NCI-H526 (cell line): ENCODE results near the gene PRSS12.

Source experiments
- DNase-seq, 2 experiments: peaks; one replicate each; lab custom pipeline; 2025; lab: John Stamatoyannopoulos, UW

Gene PRSS12

DNA sequence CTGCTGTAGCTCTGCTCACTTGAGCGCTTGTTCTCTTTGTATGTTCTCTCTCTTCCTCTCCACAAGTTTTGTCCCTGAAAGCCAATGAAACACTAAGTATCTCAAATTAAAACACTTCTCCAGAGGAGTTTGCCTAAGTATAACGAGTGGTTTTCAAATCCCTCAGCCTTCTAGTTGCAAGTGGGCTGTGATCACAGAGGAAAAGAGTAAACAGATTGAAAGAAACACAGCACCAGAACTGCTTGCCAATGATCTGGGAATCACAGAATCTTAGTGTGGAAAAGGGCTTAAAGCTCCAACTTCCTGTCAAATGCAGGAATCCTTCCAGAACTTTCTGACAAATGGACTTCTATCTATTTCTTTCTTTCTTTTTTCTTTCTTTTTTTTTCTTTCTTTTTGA is 4.8 kb upstream of the PRSS12 start:
- DNase-seq, result no peak

DNA sequence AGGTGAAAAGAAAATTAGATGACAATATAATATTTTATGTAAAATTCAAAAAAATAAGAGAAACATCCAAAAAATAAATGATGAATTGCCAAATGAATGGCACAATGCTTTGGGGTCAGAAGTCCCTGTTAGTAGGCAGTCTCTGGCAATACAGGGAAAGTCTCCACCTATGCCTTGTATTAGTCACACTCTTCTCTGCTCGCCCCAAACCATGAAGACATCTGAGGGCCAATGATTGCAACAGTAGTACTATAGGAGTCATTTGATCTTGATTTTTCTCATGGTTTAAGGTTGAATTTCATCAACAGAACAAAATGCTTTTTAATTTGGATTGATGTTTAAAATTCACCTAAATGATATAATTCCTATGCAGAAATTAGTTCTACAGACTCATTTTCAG is 3.9 kb upstream of the PRSS12 start:
- DNase-seq, result no peak

DNA sequence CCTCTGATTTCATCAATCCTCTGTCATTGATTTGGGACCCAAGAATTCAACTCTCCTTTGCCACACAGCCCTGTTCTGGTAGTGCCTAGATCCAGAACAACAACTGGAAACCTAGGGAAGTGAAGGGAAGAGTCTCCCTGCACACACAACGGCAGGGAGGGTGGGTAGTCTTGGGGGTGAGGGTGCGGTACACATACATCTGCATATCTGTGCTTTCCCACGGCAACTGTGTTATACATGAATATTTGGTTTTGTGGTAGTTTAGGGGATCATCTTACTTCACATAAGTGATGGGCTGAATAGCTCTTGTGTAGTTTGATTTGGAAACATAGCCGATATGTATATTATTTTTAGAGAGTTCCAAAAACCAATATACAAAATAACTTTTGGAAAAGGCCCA is 3.3 kb upstream of the PRSS12 start:
- no peak for DNase-seq

DNA sequence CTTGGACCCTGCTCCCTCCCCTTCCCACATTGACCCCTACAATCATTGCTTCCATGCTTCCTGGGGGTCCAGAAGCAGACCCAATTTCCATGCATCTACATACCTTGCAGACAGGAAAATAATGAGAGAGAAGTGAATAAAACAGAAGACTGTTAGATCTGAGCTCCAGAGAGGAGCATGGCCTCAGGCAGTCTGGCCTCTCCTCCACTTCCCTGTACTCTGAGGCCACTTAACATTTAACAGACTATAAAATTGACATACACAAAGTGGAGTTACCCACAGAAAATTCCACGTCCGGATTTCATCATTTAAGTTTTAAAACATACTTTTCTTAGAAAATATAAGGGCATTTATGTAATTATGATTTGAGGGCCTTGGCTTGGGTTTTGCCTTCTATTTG is 2.1 kb upstream of the PRSS12 start:
- DNase-seq, result no peak

DNA sequence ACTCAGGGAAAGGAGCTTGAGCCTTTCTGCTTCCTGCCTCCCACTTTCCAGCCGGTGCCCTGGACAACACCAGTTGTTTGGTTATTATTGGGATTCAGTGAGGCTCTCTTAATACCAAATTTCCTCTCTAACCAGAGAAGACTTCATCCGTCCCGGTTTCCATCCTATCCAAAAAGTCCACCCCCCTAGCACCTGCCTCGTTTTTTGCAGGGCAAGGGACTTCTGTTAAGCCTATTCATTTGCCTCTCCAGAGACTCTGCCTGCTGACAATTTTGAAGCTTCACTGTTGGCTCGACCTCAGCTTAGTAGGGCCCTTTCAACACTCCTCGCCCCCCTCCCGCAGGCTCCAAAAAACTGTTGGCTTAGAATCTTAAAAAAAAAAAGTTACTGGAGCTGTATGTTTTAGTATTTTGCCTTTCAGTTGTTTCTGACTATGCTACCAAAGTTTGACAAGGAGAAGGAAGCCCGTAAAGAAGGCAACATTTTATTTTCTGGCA is 779 bp upstream of the PRSS12 start:
- no peak for DNase-seq

DNA sequence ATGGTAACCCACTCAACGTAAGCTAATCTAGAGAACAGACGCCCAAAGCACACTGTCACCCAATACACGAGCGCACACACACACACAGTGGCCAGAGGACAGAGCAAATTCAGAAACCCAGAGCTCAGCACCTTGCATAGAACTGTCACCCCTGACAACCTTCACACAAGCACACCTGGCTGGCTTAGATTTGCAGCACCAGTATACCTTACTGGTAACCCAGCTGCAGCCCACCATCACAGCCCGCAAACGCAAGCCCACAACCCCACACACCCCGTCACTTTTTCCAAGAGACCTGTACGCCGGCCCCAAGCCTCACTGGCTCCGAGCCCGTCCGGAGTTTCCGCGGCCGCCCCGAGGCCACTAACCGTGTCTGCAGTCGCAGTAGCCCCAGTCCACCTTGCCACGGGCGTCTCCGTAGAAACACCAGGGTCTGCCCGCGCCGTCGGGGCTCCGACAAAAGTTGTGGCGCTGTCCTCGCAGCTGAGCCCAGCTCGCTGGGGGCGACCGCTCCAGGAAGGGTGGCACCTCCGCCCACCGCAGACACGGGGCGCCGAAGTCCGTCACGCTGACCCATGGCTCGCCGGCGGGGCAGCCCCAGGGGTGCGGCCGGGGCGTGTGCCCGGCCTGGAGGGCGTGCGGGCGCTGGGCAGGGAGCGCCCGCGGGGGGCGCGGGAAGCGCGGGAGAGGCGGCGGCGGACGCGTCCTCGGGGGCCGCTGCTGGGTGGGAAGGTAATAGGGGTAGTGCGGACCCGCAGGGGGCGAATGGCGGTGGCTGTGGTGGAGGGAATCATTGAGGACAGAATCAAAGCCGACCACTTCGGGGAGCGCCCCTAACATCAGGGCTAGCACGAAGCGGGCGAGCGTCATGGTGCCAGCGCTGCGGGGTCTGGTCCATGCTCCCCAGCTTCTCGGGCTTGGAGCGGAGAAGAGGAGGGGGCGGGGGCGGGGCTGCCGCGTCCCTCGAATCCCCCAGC is 664 bp downstream of the PRSS12 start:
- DNase-seq, result peak; percentile 33 to 67

DNA sequence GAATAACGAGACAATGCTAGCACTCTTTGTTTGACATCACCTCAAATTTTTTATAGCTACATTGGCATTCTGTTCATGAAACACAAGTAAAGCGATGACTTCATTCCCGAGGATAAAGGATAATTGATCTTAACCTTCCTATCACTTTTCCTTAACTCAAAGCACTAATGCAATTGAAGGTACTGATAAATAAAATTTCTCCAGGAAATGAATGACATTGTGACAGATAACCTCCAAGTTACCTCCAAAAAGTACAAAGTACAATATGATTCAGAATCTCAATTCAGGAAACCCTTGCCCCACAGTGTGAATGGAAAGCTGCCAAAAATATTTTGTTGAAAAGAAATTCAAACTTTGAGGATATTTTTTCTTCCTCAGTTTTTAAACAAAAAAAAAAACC is 1.8 kb downstream of the PRSS12 start:
- DNase-seq, result no peak

DNA sequence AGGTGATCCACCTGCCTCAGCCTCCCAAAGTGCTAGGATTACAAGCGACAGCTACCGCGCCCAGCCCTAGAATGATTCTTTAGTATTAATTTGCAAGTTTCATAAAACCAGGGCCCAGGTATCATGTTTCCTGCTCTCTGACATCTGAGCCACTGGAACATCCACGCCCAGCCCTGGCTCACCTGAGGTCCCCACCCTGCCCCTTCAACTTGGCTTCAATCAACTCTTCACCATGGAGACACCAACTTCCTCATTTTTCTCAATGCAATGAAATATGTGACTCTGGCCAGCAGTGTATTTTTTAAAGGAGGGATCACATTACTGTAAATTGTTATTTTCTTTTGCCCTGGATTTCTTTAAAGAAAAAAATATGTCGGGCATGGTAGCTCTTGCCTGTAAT is 3.9 kb downstream of the PRSS12 start:
- DNase-seq, result peak; percentile 9 to 62

DNA sequence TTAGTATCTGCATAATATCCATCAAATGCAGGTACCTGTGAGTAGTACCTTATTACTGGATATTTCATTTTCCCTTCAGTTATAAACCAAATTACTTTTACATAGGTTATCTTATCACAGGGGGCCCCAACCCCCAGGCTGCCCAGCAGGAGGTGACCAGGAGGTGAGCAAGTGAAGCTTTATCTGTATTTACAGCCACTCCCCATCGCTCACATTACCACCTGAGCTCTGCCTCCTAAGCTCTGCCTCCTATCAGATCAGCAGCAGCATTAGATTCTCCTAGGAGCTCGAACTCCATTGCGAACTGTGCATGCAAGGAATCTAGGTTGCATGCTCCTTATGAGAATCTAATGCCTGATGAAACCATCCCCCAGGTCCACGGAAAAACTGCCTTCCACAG is 6.3 kb downstream of the PRSS12 start:
- no peak for DNase-seq

DNA sequence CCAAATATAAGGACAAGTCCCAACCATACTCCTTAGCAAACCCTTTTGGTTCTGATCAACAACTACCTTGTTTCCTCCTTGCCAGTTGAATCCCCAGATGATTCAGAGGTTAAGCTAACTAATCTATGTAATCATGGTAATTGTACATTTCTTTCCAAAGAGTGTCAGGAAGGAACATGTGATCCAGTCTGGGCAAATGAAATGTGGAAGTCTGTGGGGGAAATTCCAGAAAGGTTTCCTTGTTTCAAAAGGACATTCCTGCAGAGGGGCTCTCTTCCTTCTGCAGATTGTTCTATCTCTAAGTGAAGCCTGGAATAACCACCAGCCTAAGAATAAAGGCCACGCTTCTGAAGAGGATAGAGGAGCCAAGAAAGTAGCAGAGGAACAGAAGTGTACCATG is 7.0 kb downstream of the PRSS12 start:
- DNase-seq, result no peak

DNA sequence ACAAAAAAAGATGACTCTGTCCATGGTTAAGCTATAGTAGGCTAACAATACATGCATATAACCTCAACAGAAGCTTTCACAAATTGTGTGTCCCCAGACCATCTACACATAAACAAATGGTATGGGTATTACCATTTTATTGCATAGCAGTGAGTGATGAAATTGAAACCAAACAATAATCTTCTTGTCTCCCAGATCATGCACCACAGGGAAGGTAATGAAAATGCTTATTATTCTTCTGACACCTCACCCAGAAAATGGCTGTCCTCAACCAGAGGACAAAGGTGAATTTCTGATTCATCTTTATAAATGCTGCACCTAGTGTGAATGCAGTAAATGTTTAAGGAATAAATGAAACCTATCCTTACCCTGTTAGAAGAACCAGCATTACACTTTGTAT is 8.0 kb downstream of the PRSS12 start:
- peak; percentile 44 to 45 for DNase-seq

DNA sequence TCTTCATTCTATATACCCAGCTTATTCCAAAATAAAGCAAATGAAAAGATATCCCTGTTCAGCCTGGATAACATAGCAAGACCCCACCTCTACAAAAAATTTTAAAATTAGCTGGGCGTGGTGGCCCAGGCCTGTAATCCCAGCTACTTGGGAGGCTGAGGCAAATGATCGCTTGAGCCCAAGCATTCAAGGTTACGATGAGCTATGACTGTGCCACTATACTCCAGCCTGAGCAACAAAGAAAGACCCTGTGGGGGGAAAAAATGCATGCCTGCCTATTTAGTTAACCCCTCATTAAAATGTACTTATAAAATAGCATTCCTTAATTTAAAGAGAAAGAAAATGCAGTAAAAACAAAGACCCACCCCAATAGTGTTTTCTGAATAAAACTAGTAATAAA is 9.3 kb downstream of the PRSS12 start:
- DNase-seq, result no peak

DNA sequence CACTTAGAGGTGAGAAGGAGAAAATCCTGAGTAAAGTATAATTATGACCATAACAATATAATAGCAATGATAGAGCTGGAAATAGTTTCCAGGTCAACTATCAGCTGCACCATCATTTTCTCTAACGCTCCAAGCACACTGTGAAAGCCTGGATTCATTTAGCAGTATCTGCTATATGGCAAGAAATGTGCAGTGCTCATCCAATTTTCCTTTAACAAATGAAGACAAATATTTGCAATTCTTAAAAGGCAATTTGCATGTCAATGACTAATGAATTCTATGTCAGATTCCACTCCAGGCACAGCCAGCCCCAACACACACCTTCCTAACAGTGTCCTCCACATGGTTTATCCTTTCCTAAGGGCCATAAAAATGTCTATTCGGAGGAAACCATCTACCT is 12.7 kb downstream of the PRSS12 start:
- peak; percentile 78 to 91 for DNase-seq

DNA sequence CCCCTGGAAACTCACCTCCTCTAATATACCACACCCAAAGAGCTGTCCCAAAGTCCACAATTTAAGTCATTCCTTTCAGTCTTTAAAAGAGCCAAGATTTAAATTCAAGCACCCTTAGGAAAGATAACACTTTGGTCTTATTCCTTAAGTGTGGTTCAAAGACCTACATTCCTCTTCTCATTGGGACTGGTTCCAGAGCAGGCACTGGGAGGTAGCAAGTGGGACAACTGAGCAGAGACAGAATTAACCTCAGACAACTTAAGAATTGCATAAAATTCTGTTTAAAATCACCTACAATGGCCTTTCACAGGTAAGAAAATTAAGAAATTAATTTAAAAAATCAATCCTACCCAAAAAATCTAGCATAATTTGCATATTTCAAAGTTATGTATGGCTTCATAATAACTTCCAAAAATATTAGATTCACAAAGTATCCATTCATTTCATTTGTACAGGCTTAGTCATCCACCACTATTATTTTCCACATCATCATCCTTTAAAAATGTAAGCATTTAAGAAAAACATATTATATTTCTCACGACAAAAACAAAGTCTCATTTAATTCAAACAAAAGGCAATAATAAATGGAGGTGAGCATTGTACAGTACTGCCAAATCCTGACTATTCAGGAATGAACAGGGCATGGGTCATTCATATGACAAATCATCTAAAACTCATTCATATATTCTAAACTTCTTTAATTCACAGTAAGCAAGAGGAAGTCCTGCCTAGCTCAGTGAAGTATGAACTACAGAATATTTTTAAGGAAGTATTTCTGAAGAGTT is 13.6 kb downstream of the PRSS12 start:
- DNase-seq, result no peak

DNA sequence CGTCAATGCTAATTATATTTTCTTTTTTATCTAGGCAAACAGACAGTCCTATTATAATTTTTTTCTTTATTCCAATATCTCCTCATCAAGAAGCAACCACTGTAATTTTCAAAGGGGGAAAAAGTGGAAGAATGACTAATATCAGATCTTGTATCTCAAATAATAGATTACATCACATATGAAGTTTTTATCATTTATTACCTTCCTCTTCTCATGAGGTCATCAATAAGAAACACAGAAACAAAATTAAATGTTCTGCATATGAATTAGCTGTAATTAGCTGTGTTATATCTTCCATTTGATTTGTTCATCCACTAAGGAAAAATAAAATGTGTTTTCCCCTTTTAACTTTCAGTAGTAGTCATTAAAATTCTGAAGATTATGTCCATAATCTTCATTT is 14.3 kb downstream of the PRSS12 start:
- no peak for DNase-seq

DNA sequence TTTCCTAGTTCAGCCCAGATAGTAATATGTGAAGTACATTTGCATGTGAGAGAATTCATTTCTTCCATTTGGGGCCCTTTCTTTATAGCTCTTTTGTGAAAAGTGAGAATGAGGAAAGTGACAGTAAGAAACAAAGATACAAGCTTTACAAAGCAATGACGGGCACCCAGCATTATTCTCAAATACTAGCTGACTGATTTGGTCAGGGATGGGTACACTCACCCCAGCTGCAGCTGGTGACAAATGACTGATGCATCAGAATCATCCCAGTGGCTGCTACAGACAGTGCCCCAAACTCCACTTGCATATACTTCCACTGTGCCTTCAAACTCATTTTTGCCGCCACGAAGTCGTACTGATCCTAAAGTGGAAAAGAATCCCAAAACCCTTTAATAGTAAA is 14.8 kb downstream of the PRSS12 start:
- no peak for DNase-seq

DNA sequence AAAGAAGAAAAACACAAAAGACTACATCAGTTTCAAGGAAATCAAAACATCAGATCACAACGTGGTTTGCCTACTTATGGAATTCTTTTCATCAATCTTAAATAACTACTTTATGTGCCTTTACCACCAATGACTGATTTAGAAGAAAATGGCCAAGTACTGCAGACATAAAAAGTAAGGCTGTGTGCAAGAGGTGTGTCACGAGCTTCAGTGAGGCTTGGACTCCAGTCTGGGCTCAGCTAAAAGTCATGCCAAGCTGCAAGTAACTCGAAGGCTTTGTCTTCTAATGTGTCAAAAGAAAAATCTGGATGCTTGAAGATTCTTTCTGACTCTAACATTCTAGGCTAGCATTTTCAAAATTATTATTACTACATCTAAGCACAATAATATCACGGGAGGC is 17.0 kb downstream of the PRSS12 start:
- DNase-seq, result no peak

DNA sequence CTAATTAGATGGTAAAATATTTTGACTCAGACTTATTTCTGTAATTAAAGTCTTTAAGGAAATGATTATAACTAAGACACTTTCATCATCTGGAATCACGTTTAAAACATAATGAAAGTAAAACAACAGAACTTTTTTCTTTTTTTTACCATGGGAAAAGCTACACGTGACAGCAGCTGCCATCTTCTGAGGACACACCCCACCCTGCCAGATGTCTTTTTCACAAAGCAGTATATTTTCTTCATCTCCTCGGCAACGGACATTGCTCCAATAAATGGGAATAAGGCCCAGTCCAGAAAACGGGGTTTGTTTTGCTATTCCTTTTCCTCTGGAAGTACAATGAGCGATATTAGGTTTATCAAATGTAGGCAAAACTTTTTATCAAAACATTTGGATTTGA is 17.5 kb downstream of the PRSS12 start:
- no peak for DNase-seq

DNA sequence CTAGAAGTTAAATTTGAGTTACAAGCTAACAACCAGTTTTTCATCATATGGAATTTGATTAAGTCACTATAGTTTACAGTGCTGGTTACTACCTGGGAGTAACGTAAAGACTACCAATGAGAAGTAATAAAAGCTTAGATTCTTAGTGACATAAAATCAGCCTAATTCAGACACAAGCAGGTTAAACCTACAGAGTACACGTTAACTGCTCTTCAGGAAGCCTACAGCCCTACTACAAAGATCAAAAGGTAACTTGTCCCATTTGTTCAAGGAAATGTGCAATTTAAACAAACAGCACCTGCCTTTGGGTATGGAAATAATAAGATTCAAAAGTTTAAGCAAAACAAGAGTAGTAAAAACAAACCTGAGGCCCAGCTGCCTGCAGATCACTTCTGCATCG is 21.5 kb downstream of the PRSS12 start:
- peak; percentile 5 to 11 for DNase-seq

DNA sequence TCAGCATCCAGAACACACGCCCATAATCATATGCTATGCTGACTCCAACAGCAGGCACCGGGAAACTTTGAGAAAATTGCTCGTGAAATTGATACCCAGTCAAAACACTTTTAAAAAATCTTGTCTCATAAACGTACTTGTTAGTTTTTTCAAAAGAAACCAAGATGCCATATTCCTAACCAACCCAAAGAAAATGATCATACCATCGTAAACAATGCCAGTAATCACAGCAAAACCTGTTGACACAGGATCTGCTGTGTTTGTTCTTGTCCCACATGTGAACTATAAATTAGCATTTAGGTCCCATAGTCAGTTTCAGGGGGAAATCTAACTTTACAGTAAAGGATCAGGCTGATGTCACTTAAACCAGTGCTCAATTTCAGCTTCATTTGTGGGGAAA is 23.0 kb downstream of the PRSS12 start:
- DNase-seq, result no peak

DNA sequence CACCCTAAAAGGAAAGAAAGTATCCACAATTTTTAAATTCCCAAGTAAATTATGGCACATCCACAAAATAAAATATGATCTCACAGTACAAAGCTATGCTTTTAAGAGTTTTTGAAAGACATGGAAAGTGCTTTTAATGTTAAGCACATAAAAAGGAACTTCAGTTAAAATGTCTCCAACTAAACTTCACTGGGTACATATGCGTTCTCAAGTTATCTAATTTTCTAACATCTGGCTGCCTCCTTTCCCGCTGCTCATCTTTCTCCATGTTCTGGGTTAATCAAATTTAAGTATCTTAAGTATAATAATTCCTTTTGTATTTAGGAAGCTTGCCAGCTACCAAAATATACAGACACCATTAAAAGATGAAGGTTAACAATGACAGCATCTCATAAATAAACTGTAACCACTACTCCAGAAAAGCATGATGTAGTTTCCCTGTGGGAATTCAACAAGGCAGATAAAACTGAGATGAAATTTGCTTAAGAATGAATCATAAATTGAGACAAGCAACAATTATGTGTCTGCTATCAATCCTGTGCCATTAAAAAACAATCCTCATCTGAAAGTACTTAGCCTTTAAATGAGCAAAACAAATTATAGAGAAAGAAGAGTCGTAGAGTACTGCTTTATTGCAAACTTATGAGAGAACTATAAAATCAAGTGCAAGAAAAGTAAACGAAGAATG is 25.1 kb downstream of the PRSS12 start:
- peak in 1 of 2 experiments; percentile 11 for DNase-seq

DNA sequence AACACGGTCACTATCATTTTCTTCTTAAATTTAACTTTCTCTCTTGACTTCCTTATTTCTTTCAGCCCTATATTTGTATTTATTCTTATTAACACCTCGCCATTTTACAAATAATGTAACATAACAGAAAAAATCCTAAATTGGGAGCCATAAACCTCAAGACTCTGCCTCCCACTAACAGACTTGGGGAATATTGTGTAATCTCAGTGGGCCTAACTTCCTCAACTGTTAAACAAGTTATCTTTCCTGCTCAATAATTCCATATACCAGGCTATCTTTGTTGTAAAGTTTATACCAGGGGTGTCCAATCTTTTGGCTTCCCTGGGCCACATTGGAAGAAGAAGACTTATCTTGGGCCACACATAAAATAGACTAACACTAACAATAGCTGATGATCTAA is 26.2 kb downstream of the PRSS12 start:
- no peak for DNase-seq
